Ishikawa (cell line): ENCODE measurements around the gene ZNF653.

Experiments used
- CEBPB ChIP-seq: IDR thresholded peaks from 2 replicates; pipeline ENCODE4 v1.6.1; 2012
- CREB1 ChIP-seq: IDR thresholded peaks from 2 replicates; pipeline ENCODE4 v1.6.1; 2012; ENCODE audit warnings: low read depth
- EP300 ChIP-seq: IDR thresholded peaks from 2 replicates; pipeline ENCODE4 v1.6.1; 2012; ENCODE audit warnings: borderline replicate concordance
- FOXM1 ChIP-seq: IDR thresholded peaks from 2 replicates; pipeline ENCODE4 v1.6.1; 2012; ENCODE audit warnings: low read depth, borderline replicate concordance
- TAF1 ChIP-seq: IDR thresholded peaks from 2 replicates; pipeline ENCODE4 v1.6.1; 2012; ENCODE audit warnings: low read depth, mild to moderate bottlenecking
- TEAD4 ChIP-seq: IDR thresholded peaks from 2 replicates; pipeline ENCODE4 v1.6.1; 2012
- ZBTB7A ChIP-seq: IDR thresholded peaks from 2 replicates; pipeline ENCODE4 v1.6.1; 2012; ENCODE audit warnings: low read depth

Gene ZNF653

GRCh38 chr19:11434703-11435056 lies 71.0 kb downstream of the ZNF653 start:
- TF ChIP-seq CEBPB (no peak), TEAD4 (no peak), EP300 (no peak), CREB1 (no peak), ZBTB7A (no peak; the same call in 1 of the 2 replicates), FOXM1 (no peak), TAF1 (no peak)
